Neural cell (in vitro differentiated cells): ENCODE results near the gene NCOA3. TPM values are rescaled to one million over a fixed set of nuclear protein-coding genes. Genes with fewer than 3 reads are reported as not detected.

ENCODE experiments used
- H2AFZ ChIP-seq: fragments of 200-600, 300-800 bp; sonication (generic), shearing (Covaris generic); 2 replicates; pipeline ENCODE4 v1.6.0; 2014; ENCODE audit warnings: low read depth, mild to moderate bottlenecking, antibody characterized with exemption, low read length, moderate library complexity
- H3F3A ChIP-seq: fragments of 200-600 bp; shearing (Covaris generic); 2 replicates; pipeline ENCODE4 v1.6.1; 2016; ENCODE audit warnings: mild to moderate bottlenecking, moderate library complexity, mixed read lengths, antibody characterized with exemption, low read length; ENCODE audit not compliant: insufficient read depth, poor library complexity, severe bottlenecking
- H3K27ac ChIP-seq: fragments of 200-600, 300-800 bp; sonication (generic), shearing (Covaris generic); 2 replicates; pipeline ENCODE4 v1.5.1; 2014; ENCODE audit warnings: mild to moderate bottlenecking, low read length, moderate library complexity
- H3K27me3 ChIP-seq: fragments of 300-800, 200-600 bp; sonication (generic), shearing (Covaris generic); 2 replicates; pipeline ENCODE4 v1.6.0; 2014; ENCODE audit warnings: mild to moderate bottlenecking, low read depth, low read length, moderate library complexity; ENCODE audit not compliant: insufficient read depth
- H3K36me3 ChIP-seq: fragments of 300-800, 200-600 bp; sonication (generic), shearing (Covaris generic); 2 replicates; pipeline ENCODE4 v1.5.1; 2014; ENCODE audit warnings: mild to moderate bottlenecking, antibody characterized with exemption, low read length, moderate library complexity; ENCODE audit not compliant: insufficient read depth
- H3K4me2 ChIP-seq: fragments of 300-800, 200-600 bp; sonication (generic), shearing (Covaris generic); 2 replicates; pipeline ENCODE4 v1.6.0; 2014; ENCODE audit warnings: mild to moderate bottlenecking, low read length
- H3K4me3 ChIP-seq: fragments of 300-800, 200-600 bp; sonication (generic), shearing (Covaris generic); 2 replicates; pipeline ENCODE4 v1.5.1; 2014; ENCODE audit warnings: mild to moderate bottlenecking, low read length, moderate library complexity
- H3K79me2 ChIP-seq: fragments of 200-600 bp; shearing (Covaris generic); replicated peaks from 2 replicates; pipeline ENCODE4 v1.6.0; 2014; ENCODE audit warnings: mild to moderate bottlenecking, low read length, moderate library complexity; ENCODE audit not compliant: insufficient read depth
- H3K9ac ChIP-seq: fragments of 300-800, 200-600 bp; sonication (generic), shearing (Covaris generic); 2 replicates; pipeline ENCODE4 v1.6.1; 2016; ENCODE audit warnings: mild to moderate bottlenecking, low read length, mixed read lengths
- H3K9me2 ChIP-seq: fragments of 200-600 bp; shearing (Covaris generic); 2 replicates; pipeline ENCODE4 v1.6.1; 2016; ENCODE audit warnings: mild to moderate bottlenecking, low read length, mixed read lengths; ENCODE audit not compliant: insufficient read depth
- H3K9me3 ChIP-seq: fragments of 200-600, 300-800 bp; sonication (generic), shearing (Covaris generic); 2 replicates; pipeline ENCODE4 v1.6.1; 2016; ENCODE audit warnings: mild to moderate bottlenecking, mixed run types, low read length, moderate library complexity, mixed read lengths
- H4K20me1 ChIP-seq: fragments of 200-600 bp; shearing (Covaris generic); 2 replicates; pipeline ENCODE4 v1.6.1; 2016; ENCODE audit warnings: mild to moderate bottlenecking, mixed run types; ENCODE audit not compliant: insufficient read depth
- CTCF ChIP-seq: fragments of 450-650 bp; IDR thresholded peaks from 2 replicates; pipeline ENCODE4 v1.5.1; 2014; ENCODE audit warnings: antibody characterized with exemption, mild to moderate bottlenecking, moderate library complexity; ENCODE audit not compliant: poor library complexity, severe bottlenecking
- EP300 ChIP-seq: fragments of 450-650 bp; conservative IDR thresholded peaks from 2 replicates; pipeline ENCODE4 v1.6.1; 2014; ENCODE audit warnings: antibody characterized with exemption, mild to moderate bottlenecking, moderate library complexity; ENCODE audit not compliant: poor library complexity, severe bottlenecking
- EZH2 ChIP-seq: fragments of 200-600, 300-800 bp; shearing (Covaris generic), sonication (generic); IDR thresholded peaks from 2 replicates; pipeline ENCODE4 v1.6.1; 2014; ENCODE audit warnings: antibody characterized with exemption, low read length, borderline replicate concordance, mild to moderate bottlenecking; ENCODE audit not compliant: insufficient read depth, poor library complexity, severe bottlenecking
- MXI1 ChIP-seq: fragments of 450-650 bp; conservative IDR thresholded peaks from 2 replicates; pipeline ENCODE4 v1.6.1; 2014; ENCODE audit warnings: antibody characterized with exemption, mild to moderate bottlenecking; ENCODE audit not compliant: poor library complexity, severe bottlenecking
- POLR2AphosphoS5 ChIP-seq: IDR thresholded peaks from 2 replicates; pipeline ENCODE4 v1.6.1; 2012
- RAD21 ChIP-seq: fragments of 450-650 bp; conservative IDR thresholded peaks from 2 replicates; pipeline ENCODE4 v1.6.1; 2014; ENCODE audit warnings: antibody characterized with exemption, mild to moderate bottlenecking, moderate library complexity
- REST ChIP-seq: IDR thresholded peaks from 2 replicates; pipeline ENCODE4 v1.6.1; 2012; ENCODE audit warnings: borderline replicate concordance
- SMC3 ChIP-seq: fragments of 450-650 bp; conservative IDR thresholded peaks from 2 replicates; pipeline ENCODE4 v1.6.1; 2014; ENCODE audit warnings: antibody characterized with exemption, mild to moderate bottlenecking, moderate library complexity; ENCODE audit not compliant: poor library complexity
- TAF1 ChIP-seq: IDR thresholded peaks from 2 replicates; pipeline ENCODE4 v1.6.1; 2012; ENCODE audit warnings: low read depth
- polyA plus RNA-seq: library from polyadenylated mRNA; depleted of rRNA; stranded (reverse); fragments of >200 nt; gene quantifications from 2 replicates; pipeline ENCODE4 v1.2.3, GENCODE V29; 2014

The NCOA3 gene
- polyA plus RNA-seq, 1 donor from 2014 or later, result 14.2 TPM

GRCh38 chr20:47534405-47534804 is 32.7 kb downstream of the NCOA3 start:
- H3K9me2 ChIP-seq, result no peaks in the 10 kb centered on the region
- no peak for TF ChIP-seq EP300
- no peak for TF ChIP-seq RAD21
- no peak for TF ChIP-seq SMC3
- TF ChIP-seq REST, result no peak
- no peak for TF ChIP-seq EZH2
- no peak for TF ChIP-seq TAF1
- TF ChIP-seq POLR2AphosphoS5, result no peak
- TF ChIP-seq CTCF, result no peak
- TF ChIP-seq MXI1, result no peak
- H3K27me3 ChIP-seq, result no peaks in the 10 kb centered on the region
- no peak overlapping the region for H3K27ac ChIP-seq
- H2AFZ ChIP-seq, result no peak overlapping the region
- no peak overlapping the region for H3K9ac ChIP-seq
- no peaks in the 10 kb centered on the region for H3K9me3 ChIP-seq
- H4K20me1 ChIP-seq, result no peaks in the 10 kb centered on the region
- H3K36me3 ChIP-seq, result no peaks in the 10 kb centered on the region
- H3K4me2 ChIP-seq, result no peak overlapping the region
- H3K79me2 ChIP-seq, result no peaks in the 10 kb centered on the region
- no peak overlapping the region for H3K4me3 ChIP-seq
- no peaks in the 10 kb centered on the region for H3F3A ChIP-seq

DNA sequence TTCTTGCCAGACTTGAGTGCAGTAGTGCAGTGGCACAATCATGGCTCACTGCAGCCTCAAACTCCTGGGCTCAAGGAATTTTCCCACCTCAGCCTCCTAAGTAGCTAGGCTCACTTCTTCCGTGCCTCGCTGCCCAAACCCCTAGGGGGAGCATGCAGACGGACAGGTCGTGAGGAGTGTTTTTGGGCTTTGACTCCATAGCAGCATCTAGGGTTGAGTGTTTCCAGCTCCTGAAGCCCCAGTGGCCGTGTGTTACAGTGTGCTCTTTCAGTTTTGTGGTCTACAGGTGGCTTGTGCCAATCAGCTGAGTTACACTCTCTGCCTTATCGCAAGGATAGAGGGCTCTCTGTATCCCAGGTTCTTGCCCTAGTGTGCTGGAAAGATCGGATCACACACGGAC is 33.4 kb downstream of the NCOA3 start:
- no peaks in the 10 kb centered on the region for H3K9me2 ChIP-seq

More for the DNA sequence above, 33.4 kb downstream of the NCOA3 start:
- H3K79me2 ChIP-seq, result no peaks in the 10 kb centered on the region
- no peaks in the 10 kb centered on the region for H3K9me3 ChIP-seq
- no peaks in the 10 kb centered on the region for H3K36me3 ChIP-seq
- H3K4me2 ChIP-seq, result no peak overlapping the region
- no peak for TF ChIP-seq TAF1
- TF ChIP-seq CTCF, result no peak
- no peak for TF ChIP-seq EP300
- no peak for TF ChIP-seq RAD21
- no peak for TF ChIP-seq SMC3
- TF ChIP-seq POLR2AphosphoS5, result no peak
- no peak for TF ChIP-seq REST
- no peak for TF ChIP-seq MXI1
- no peak for TF ChIP-seq EZH2
- H2AFZ ChIP-seq, result no peak overlapping the region
- no peak overlapping the region for H3K9ac ChIP-seq
- no peak overlapping the region for H3K4me3 ChIP-seq
- no peaks in the 10 kb centered on the region for H4K20me1 ChIP-seq
- no peaks in the 10 kb centered on the region for H3F3A ChIP-seq
- no peaks in the 10 kb centered on the region for H3K27me3 ChIP-seq
- H3K27ac ChIP-seq, result no peak overlapping the region
